Motor neuron (in vitro differentiated cells): ENCODE results near the gene ZBTB7C. TPM values are rescaled to one million over a fixed set of nuclear protein-coding genes. Genes with fewer than 3 reads are reported as not detected.

Source experiments
- ATAC-seq, 8 experiments: fragments of 200-7000 bp; cut with Tn5 transposase; replicated peaks in 6 of 8; 2 replicates each; pipeline ENCODE4 v1.8.0; 2021; ENCODE audit warnings: mild to moderate bottlenecking in 8 of 8, moderate library complexity in 8 of 8
- H3K27ac ChIP-seq, 2 donors: fragments of 250-450 bp; sonication (Bioruptor Pico); 2 replicates each; pipeline ENCODE4 v1.9.0; 2021; ENCODE audit warnings: antibody characterized with exemption in 2 of 2, mild to moderate bottlenecking in 2 of 2, moderate library complexity in 1 of 2
- H3K4me1 ChIP-seq, 2 donors: fragments of 250-450 bp; sonication (Bioruptor Pico); replicated peaks in 1 of 2; 2 replicates each; pipeline ENCODE4 v1.6.1; 2021; ENCODE audit warnings: antibody characterized with exemption in 2 of 2, mild to moderate bottlenecking in 2 of 2, moderate library complexity in 1 of 2
- H3K4me3 ChIP-seq, 5 donors: fragments of 250-450 bp; sonication (Bioruptor Pico); 2 replicates each; pipeline ENCODE4 v1.9.0; 2021; ENCODE audit warnings: antibody characterized with exemption in 5 of 5, mild to moderate bottlenecking in 5 of 5, moderate library complexity in 4 of 5
- WGBS, 10 experiments: fragments of 450-650 bp; shearing (Covaris generic); methylation state at CpG; one replicate each; pipeline ENCODE4 v1.0.0; 2022; 5-methylcytosine and 5-hydroxymethylcytosine counted together
- in situ Hi-C, 9 experiments: fragments of 400-800 bp; cut with MboI; loops; one replicate each; pipeline ENCODE4 v1.15.0; 2021; ENCODE audit warnings: low sequenced_read_pairs in 9 of 9, low pct_unique_long_range_greater_than_20kb in 2 of 9; ENCODE audit not compliant: unreplicated experiment in 9 of 9
- total RNA-seq, 8 experiments: library from RNA; unstranded; fragments of 300-600 nt; gene quantifications; 2 replicates each; pipeline versions ENCODE4 v1.2.3 to v1.2.4, GENCODE V29; 2022

Gene ZBTB7C
- total RNA-seq, 8 experiments from 2014 or later = 0.36 to 11.2 (median 3.8) TPM

GRCh38 chr18:48354746-48355260, 54.4 kb downstream of the ZBTB7C start:
- in situ Hi-C loops = no loop called here
- no peak for ATAC-seq
- H3K27ac ChIP-seq = no peak overlapping the region
- peaks cover 8 to 9% of the 10 kb centered on the region in 2 donors for H3K4me1 ChIP-seq
- H3K4me3 ChIP-seq = no peak overlapping the region
- 0 to 100% (median 82%) methylated on average over 1 to 3 of the region's 4 CpGs; no CpG with 5 or more reads in 3 of the 10 experiments for WGBS, 10 experiments

GRCh38 chr18:48352051-48352755, 57.0 kb downstream of the ZBTB7C start:
- in situ Hi-C loops = no loop called here
- Histone ChIP-seq H3K27ac (no peak overlapping the region), H3K4me1 (peaks cover 13% of the 10 kb centered on the region in 2 donors), H3K4me3 (no peak overlapping the region)
- no peak for ATAC-seq
- 20 to 100% (median 67%) methylated on average over 1 to 2 of the region's 4 CpGs; no CpG with 5 or more reads in 6 of the 10 experiments for WGBS, 10 experiments

GRCh38 chr18:48351216-48352050, 57.8 kb downstream of the ZBTB7C start:
- peaks cover 7% of the 10 kb centered on the region in 2 donors for H3K4me1 ChIP-seq
- ATAC-seq = no peak
- H3K4me3 ChIP-seq = no peak overlapping the region
- no peak overlapping the region for H3K27ac ChIP-seq
- in situ Hi-C loops = no loop called here
- WGBS, 10 experiments = 0 to 90% (median 47%) methylated on average over 1 to 9 of the region's 12 CpGs; no CpG with 5 or more reads in 3 of the 10 experiments

- H3K27ac ChIP-seq = no peak overlapping the region
- ATAC-seq = peak in 5 of 8 experiments; percentile 64 to 80 (median 69)
- WGBS, 10 experiments = 17 to 100% (median 60%) methylated on average over 1 of the region's 2 CpGs; no CpG with 5 or more reads in 5 of the 10 experiments
- H3K4me3 ChIP-seq = no peak overlapping the region
- peaks cover 7 to 12% of the 10 kb centered on the region in 2 donors for H3K4me1 ChIP-seq
- in situ Hi-C loops = loop anchor here in 1 of 9 experiments (10.0 kb wide), 1 partner anchor 96 kb away; no protein-coding TSS in a partner anchor
Observed at GRCh38 chr18:48348739-48349138, 60.4 kb downstream of the ZBTB7C start.

- in situ Hi-C loops = loop anchor here in 1 of 9 experiments (10.0 kb wide), 1 partner anchor 97 kb away; no protein-coding TSS in a partner anchor
- Histone ChIP-seq H3K4me1 (peaks cover 7 to 12% of the 10 kb centered on the region in 2 donors), H3K4me3 (no peak overlapping the region), H3K27ac (no peak overlapping the region)
- ATAC-seq = no peak
- WGBS, 10 experiments = 0 to 100% (median 79%) methylated on average over 1 to 3 of the region's 3 CpGs; no CpG with 5 or more reads in 4 of the 10 experiments
Observed at GRCh38 chr18:48347756-48348326, 61.3 kb downstream of the ZBTB7C start.

- in situ Hi-C loops = loop anchor here in 1 of 9 experiments (10.0 kb wide), 1 partner anchor 99 kb away; no protein-coding TSS in a partner anchor
- Histone ChIP-seq H3K4me3 (no peak overlapping the region), H3K4me1 (peaks cover 26 to 33% of the 10 kb centered on the region in 2 donors), H3K27ac (no peak overlapping the region)
- WGBS, 10 experiments = 100% methylated on average over 1 of the region's 2 CpGs; no CpG with 5 or more reads in 9 of the 10 experiments
- ATAC-seq = peak in 1 of 8 experiments; percentile 38
Observed at GRCh38 chr18:48345596-48345995, 63.6 kb downstream of the ZBTB7C start.

- peak in 1 of 8 experiments; percentile 3 for ATAC-seq
- Histone ChIP-seq H3K27ac (no peak overlapping the region), H3K4me3 (no peak overlapping the region), H3K4me1 (peaks cover 27 to 37% of the 10 kb centered on the region in 2 donors)
- in situ Hi-C loops = loop anchor here in 1 of 9 experiments (10.0 kb wide), 1 partner anchor 102 kb away; no protein-coding TSS in a partner anchor
- WGBS, 10 experiments = 40 to 100% (median 64%) methylated on average over 1 to 5 of the region's 6 CpGs; no CpG with 5 or more reads in 3 of the 10 experiments
Observed at GRCh38 chr18:48342581-48342980, 66.6 kb downstream of the ZBTB7C start.

- 0 to 80% (median 60%) methylated on average over 1 to 6 of the region's 6 CpGs; no CpG with 5 or more reads in 5 of the 10 experiments for WGBS, 10 experiments
- H3K4me1 ChIP-seq = peaks cover 27 to 40% of the 10 kb centered on the region in 2 donors
- no peak overlapping the region for H3K27ac ChIP-seq
- ATAC-seq = peak in 3 of 8 experiments; percentile 17 to 77 (median 23)
- in situ Hi-C loops = loop anchor here in 1 of 9 experiments (10.0 kb wide), 1 partner anchor 103 kb away; no protein-coding TSS in a partner anchor
- H3K4me3 ChIP-seq = no peak overlapping the region
Observed at GRCh38 chr18:48342125-48342524, 67.1 kb downstream of the ZBTB7C start.

- in situ Hi-C loops = loop anchor here in 1 of 9 experiments (10.0 kb wide), 1 partner anchor 104 kb away; no protein-coding TSS in a partner anchor
- WGBS, 10 experiments = 0 to 62% (median 11%) methylated on average over 2 to 7 of the region's 8 CpGs; no CpG with 5 or more reads in 3 of the 10 experiments
- Histone ChIP-seq H3K4me3 (no peak overlapping the region), H3K4me1 (peaks cover 27 to 40% of the 10 kb centered on the region in 2 donors), H3K27ac (no peak overlapping the region)
- peak; percentile 50 to 90 (median 72) for ATAC-seq
Observed at GRCh38 chr18:48340560-48340959, 68.6 kb downstream of the ZBTB7C start.

GRCh38 chr18:48339692-48340091, 69.5 kb downstream of the ZBTB7C start:
- ATAC-seq = no peak
- H3K4me3 ChIP-seq = no peak overlapping the region
- H3K27ac ChIP-seq = no peak overlapping the region
- 10 to 100% (median 96%) methylated on average over 1 to 3 of the region's 4 CpGs; no CpG with 5 or more reads in 4 of the 10 experiments for WGBS, 10 experiments
- in situ Hi-C loops = loop anchor here in 1 of 9 experiments (10.0 kb wide), 2 partner anchors 105 to 305 kb away; no protein-coding TSS in a partner anchor
- H3K4me1 ChIP-seq = peaks cover 27 to 36% of the 10 kb centered on the region in 2 donors

GRCh38 chr18:48338915-48339314, 70.3 kb downstream of the ZBTB7C start:
- in situ Hi-C loops = loop anchor here in 1 of 9 experiments (10.0 kb wide), 1 partner anchor 304 kb away; no protein-coding TSS in a partner anchor
- Histone ChIP-seq H3K27ac (no peak overlapping the region), H3K4me1 (peaks cover 27 to 35% of the 10 kb centered on the region in 2 donors), H3K4me3 (no peak overlapping the region)
- 100% methylated on average over 1 of the region's 3 CpGs; no CpG with 5 or more reads in 7 of the 10 experiments for WGBS, 10 experiments
- ATAC-seq = no peak

- Histone ChIP-seq H3K27ac (no peak overlapping the region), H3K4me3 (no peak overlapping the region), H3K4me1 (peaks cover 26 to 33% of the 10 kb centered on the region in 2 donors)
- no peak for ATAC-seq
- in situ Hi-C loops = loop anchor here in 1 of 9 experiments (10.0 kb wide), 1 partner anchor 302 kb away; no protein-coding TSS in a partner anchor
- 70 to 100% (median 100%) methylated on average over 1 to 2 of the region's 2 CpGs; no CpG with 5 or more reads in 7 of the 10 experiments for WGBS, 10 experiments
Observed at GRCh38 chr18:48337053-48337452, 72.1 kb downstream of the ZBTB7C start.
